Ishikawa (cell line): Measurements from ENCODE around the gene CUBN.

Source experiments
- CEBPB ChIP-seq: IDR thresholded peaks from 2 replicates; pipeline ENCODE4 v1.6.1; 2012
- CREB1 ChIP-seq: IDR thresholded peaks from 2 replicates; pipeline ENCODE4 v1.6.1; 2012; ENCODE audit warnings: low read depth
- EGR1 ChIP-seq: IDR thresholded peaks from 2 replicates; pipeline ENCODE4 v1.6.1; 2012
- EP300 ChIP-seq: IDR thresholded peaks from 2 replicates; pipeline ENCODE4 v1.6.1; 2012; ENCODE audit warnings: borderline replicate concordance
- FOXM1 ChIP-seq: IDR thresholded peaks from 2 replicates; pipeline ENCODE4 v1.6.1; 2012; ENCODE audit warnings: low read depth, borderline replicate concordance
- NFIC ChIP-seq: IDR thresholded peaks from 2 replicates; pipeline ENCODE4 v1.6.1; 2012
- RAD21 ChIP-seq: IDR thresholded peaks from 2 replicates; pipeline ENCODE4 v1.6.1; 2012; ENCODE audit warnings: low read depth
- TAF1 ChIP-seq: IDR thresholded peaks from 2 replicates; pipeline ENCODE4 v1.6.1; 2012; ENCODE audit warnings: low read depth, mild to moderate bottlenecking
- TCF12 ChIP-seq: IDR thresholded peaks from 2 replicates; pipeline ENCODE4 v1.6.1; 2012; ENCODE audit warnings: low read depth
- TEAD4 ChIP-seq: IDR thresholded peaks from 2 replicates; pipeline ENCODE4 v1.6.1; 2012
- YY1 ChIP-seq: IDR thresholded peaks from 2 replicates; pipeline ENCODE4 v1.6.1; 2012; ENCODE audit warnings: low read depth
- ZBTB7A ChIP-seq: IDR thresholded peaks from 2 replicates; pipeline ENCODE4 v1.6.1; 2012; ENCODE audit warnings: low read depth
- TF ChIP-seq, protein P1 (sequence below): IDR thresholded peaks from 2 replicates; pipeline ENCODE4 v1.6.1; 2012
- TF ChIP-seq, protein P2 (sequence below): IDR thresholded peaks from 2 replicates; pipeline ENCODE4 v1.6.1; 2012; ENCODE audit warnings: low read depth, mild to moderate bottlenecking
- TF ChIP-seq, protein P3 (sequence below): IDR thresholded peaks from 2 replicates; pipeline ENCODE4 v1.6.1; 2012

The CUBN gene

DNA sequence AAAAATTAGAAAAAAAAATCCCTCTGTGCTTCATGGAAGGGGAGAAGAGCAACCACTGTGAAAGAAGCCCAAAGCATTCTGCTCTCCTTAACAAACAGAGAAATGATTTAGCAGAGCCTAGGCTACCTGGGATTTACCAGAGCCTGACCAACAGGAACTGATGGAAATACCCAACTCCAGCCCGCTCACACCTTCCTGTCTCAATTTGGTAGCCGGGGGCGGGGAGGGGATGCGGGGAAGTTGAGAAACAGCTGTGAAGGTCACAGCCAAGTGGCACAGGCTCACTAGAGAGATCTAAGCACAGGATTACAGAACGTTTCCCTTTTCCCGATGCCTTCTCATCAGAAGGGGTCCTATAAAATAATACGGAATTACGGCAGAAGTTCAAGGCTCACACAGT, 330.0 kb downstream of the CUBN start:
- no peak for TF ChIP-seq YY1
- TF ChIP-seq TAF1 = no peak
- TF ChIP-seq, protein P1, sequence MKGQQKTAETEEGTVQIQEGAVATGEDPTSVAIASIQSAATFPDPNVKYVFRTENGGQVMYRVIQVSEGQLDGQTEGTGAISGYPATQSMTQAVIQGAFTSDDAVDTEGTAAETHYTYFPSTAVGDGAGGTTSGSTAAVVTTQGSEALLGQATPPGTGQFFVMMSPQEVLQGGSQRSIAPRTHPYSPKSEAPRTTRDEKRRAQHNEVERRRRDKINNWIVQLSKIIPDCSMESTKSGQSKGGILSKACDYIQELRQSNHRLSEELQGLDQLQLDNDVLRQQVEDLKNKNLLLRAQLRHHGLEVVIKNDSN = no peak
- no peak for TF ChIP-seq FOXM1
- no peak for TF ChIP-seq RAD21
- TF ChIP-seq, protein P2, sequence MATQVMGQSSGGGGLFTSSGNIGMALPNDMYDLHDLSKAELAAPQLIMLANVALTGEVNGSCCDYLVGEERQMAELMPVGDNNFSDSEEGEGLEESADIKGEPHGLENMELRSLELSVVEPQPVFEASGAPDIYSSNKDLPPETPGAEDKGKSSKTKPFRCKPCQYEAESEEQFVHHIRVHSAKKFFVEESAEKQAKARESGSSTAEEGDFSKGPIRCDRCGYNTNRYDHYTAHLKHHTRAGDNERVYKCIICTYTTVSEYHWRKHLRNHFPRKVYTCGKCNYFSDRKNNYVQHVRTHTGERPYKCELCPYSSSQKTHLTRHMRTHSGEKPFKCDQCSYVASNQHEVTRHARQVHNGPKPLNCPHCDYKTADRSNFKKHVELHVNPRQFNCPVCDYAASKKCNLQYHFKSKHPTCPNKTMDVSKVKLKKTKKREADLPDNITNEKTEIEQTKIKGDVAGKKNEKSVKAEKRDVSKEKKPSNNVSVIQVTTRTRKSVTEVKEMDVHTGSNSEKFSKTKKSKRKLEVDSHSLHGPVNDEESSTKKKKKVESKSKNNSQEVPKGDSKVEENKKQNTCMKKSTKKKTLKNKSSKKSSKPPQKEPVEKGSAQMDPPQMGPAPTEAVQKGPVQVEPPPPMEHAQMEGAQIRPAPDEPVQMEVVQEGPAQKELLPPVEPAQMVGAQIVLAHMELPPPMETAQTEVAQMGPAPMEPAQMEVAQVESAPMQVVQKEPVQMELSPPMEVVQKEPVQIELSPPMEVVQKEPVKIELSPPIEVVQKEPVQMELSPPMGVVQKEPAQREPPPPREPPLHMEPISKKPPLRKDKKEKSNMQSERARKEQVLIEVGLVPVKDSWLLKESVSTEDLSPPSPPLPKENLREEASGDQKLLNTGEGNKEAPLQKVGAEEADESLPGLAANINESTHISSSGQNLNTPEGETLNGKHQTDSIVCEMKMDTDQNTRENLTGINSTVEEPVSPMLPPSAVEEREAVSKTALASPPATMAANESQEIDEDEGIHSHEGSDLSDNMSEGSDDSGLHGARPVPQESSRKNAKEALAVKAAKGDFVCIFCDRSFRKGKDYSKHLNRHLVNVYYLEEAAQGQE = no peak
- TF ChIP-seq NFIC = no peak
- TF ChIP-seq CEBPB = no peak
- TF ChIP-seq CREB1 = no peak

DNA sequence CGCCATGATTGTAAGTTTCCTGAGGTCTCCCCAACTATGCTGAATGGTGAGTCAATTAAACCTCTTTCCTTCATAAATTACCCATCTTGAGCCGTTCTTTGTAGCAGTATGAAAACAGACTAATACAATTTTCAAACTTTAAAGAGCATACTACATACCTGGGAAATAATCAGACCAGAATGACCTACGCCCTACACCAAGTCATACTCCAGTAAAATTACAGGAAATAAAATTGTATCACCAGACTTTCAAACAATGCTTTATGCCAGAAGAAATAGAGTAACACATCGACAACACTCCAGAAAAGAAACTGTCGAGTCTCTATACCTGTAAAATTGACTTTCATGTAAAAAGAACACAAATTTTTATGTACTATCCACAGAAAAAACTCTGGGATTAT, 331.0 kb downstream of the CUBN start:
- TF ChIP-seq, protein P3, sequence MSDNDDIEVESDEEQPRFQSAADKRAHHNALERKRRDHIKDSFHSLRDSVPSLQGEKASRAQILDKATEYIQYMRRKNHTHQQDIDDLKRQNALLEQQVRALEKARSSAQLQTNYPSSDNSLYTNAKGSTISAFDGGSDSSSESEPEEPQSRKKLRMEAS = no peak
- TF ChIP-seq YY1 = no peak
- TF ChIP-seq EP300 = no peak
- TF ChIP-seq CEBPB = no peak
- TF ChIP-seq, protein P2 = no peak
- no peak for TF ChIP-seq NFIC
- TF ChIP-seq, protein P1 = no peak
- no peak for TF ChIP-seq CREB1
- TF ChIP-seq EGR1 = no peak
- no peak for TF ChIP-seq TAF1
- TF ChIP-seq TEAD4 = no peak
- no peak for TF ChIP-seq FOXM1
- TF ChIP-seq RAD21 = no peak
- no peak for TF ChIP-seq TCF12
- no peak for TF ChIP-seq ZBTB7A

DNA sequence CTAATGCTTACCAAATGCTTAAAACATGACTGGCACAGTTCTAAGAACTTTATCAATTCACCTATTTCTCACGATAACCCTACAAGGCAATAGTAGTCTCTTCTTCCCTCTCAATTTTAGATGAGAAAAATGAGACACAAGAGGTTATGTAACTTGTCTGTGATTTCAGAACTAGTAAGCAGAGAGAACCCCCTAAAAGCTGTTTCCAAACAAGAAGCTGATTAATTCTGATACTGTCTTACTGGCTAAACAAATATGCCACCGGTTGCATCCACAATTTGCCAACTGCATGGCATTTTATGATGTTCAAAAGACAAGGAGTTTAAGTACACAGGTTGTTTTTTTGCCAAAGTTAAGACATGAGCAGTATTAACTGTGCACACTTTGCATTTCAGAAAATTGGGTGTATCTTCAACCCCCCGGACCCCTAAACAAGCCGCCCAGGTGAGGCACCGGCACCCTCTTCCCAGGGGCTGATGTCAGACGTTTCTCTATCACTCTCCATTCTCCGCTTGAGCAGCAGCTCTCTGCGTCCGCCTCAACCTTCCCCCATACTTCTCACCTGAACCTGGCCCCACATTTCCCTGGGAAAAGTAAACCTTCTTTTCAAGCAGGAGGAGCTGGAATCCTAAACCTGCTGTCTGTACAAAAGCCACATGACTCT, 334.1 kb downstream of the CUBN start:
- TF ChIP-seq, protein P1 = no peak
- TF ChIP-seq ZBTB7A = no peak
- TF ChIP-seq CREB1 = no peak
- TF ChIP-seq TAF1 = no peak
- TF ChIP-seq FOXM1 = no peak
- no peak for TF ChIP-seq EGR1

DNA sequence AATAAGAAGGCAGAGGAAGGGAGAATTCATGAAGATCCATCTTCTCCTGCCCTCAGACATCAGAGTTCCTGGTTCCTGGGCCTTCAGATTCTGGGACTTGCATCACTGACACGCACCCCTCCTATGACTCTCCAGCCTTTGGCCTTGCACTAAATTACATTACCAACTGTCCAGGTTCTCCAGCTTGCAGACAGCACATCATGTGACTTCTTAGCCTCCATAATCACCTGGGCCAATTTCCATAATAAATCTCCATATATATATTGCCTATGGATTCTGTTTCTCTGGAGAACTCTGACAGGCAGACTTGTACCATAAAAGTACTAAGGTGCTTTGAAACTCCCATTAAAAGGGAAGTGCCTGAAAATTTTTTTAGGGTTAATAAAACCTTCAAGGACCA, 335.6 kb downstream of the CUBN start:
- TF ChIP-seq, protein P1 = no peak
- TF ChIP-seq YY1 (no peak), TCF12 (no peak), CREB1 (no peak), ZBTB7A (no peak), TAF1 (no peak), CEBPB (no peak), EP300 (no peak), RAD21 (no peak), TEAD4 (no peak), FOXM1 (no peak), NFIC (no peak), EGR1 (no peak)
- TF ChIP-seq, protein P2 = no peak
- TF ChIP-seq, protein P3 = no peak
